Hindlimb muscle (tissue), 1 donor: Measurements from ENCODE around the gene ARHGAP11B.
A peak's percentile ranks its signal among the peaks of the same experiment; 100 is the strongest.
"Not testable (repeated sequence)": the region's sequence is repeated elsewhere in the genome, so short reads cannot be mapped to it uniquely, and the experiment has no call there.

ENCODE experiments used
- DNase-seq: peaks from one replicate; pipeline ENCODE4 v3.0.0-alpha.2; 2013

The ARHGAP11B gene

DNA sequence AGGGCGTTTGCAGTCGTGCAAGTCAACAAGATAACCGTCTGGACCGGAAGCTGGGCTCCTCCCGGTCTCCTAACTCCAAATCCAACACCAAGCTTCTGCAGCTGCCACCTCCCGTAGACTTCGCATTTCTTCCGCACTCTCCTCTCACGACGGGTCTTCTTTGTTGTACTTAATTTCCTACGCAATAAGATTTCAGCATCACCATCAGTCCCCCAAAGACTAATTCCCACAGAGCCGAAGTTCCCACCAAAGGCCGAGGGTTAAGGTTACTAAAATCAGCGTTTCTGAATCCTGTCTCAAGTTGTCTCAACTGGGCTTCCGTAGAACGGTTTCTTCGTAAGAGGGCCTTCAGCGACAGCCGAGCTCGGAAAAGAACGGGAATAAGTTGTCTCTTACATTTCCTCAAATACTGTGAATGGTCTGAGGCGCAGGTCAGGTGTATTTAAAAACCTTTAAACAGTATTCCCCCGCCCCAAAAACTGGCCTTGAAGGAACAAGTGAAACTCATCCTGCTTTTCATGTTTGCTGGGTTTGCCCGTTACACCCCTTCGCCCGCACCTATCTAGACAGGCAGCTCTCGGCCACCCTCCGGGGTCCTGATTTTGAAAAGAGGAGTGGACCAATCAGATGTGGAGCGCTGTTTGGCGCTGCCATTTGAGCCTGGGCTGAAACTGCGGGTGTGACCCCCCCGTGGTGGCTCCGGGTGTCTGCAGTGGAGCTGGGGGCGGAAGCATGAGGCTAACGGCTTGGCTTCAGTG, at the start of gene ARHGAP11B:
ARHGAP11B (plus strand) TSS at position 693 of the 758 bp plus-strand sequence.
- DNase-seq, result peak; percentile 97

DNA sequence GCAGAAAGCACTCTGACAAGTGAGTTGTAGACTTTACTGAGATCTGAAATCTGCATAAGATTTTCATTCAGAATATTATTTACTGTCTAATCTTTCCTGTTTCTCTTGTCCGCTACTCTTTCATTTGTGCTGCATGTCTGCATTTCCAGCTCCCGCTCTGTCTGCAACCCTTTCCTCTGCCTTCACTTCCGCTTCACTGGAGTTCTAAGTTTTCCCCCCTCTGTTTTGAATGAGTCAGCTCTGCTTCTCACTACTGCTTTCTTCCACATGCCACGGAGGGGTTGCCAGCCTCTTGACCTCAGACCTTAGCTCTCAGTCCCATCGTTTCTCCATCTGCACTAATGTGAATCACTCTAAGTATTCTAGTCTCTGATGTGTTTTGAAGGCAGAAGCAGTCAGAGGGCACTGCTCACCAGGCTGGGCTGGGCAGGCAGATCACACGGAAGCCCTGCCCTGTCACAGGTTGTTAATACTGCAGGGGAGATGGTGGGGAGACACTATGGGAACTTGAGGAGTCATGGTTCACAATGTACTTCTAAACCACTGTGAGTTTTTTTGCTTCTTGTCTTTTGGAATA, 46.4 kb upstream of the ARHGAP11B start:
- DNase-seq, result not testable (repeated sequence)

DNA sequence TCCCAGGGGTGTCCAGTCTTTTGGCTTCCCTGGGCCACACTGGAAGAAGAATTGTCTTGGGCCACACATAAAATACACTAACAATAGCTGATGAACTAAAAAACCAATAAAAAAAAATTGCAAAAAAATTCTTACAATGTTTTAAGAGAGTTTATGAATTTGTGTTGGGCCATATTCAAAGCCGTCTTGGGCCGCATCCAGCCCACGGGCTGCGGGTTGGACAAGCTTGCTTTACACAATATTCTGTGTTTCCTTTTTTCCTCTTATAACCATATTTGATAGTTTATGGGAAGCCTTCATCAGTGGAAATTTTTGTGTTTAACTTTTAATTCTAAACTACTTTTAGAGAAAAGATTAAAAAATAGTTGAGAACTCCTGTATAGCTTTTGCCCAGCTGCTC, 45.2 kb upstream of the ARHGAP11B start:
- not testable (repeated sequence) for DNase-seq

DNA sequence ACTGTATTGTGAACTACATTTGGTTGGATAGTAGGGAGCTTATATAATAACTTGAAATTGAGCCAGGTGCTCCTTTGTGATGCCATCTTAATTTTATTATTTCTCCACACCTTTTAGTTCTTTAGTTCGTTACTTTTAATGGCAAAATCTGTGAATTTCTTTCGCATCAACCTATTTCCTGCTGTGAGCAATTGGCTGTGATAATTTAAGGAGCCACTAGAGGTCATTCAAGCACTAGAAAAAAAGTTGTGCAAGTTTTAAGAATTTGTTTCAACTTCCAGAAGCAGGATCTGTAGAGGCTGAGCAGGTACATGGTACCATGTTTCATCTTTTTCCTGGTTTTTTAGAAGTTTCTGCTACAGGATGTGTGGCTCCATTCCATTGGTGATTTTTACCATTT, 27.0 kb upstream of the ARHGAP11B start:
- DNase-seq, result not testable (repeated sequence)

DNA sequence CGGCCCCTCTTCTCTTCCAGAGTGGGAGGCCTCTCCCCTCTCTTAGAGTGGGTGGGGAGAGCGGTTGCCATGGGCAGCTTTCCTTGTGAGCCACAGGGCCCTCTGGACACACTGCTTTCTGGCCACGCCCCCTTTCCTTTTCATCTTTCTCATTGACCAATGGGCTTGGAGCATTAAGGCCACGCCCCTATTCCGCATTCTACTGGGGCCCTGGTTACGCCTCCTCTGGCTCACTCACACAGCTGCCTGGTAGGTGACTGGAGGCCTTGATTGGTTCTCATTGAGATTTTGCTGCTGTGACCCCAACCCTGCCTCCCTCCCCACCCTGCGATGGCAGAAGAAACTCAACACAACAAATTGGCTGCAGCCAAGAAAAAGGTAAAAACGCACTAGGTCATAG, 22.1 kb upstream of the ARHGAP11B start, which contains the start of gene GOLGA8H:
GOLGA8H (plus strand) TSS at position 233 of the 400 bp plus-strand sequence; CDS start at position 331, 98 bp downstream.
- not testable (repeated sequence) for DNase-seq

DNA sequence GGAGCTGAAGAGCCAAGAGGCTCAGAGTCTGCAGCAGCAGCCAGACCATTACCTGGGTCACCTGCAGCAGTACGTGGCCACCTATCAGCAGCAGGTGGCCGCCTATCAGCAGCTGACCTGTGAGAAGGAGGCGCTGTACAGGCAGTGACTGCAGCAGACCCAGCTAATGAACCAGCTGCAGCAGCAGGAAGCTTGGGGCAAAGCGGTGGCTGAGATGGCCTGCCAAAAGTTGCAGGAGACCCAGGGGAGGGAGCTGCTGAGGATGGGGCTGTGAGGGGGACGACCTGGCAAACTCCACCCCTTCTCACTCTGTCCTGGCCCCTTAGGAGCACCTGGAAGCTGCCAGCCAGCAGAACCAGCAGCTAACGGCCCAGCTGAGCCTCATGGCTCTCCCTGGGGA, 13.7 kb upstream of the ARHGAP11B start:
- DNase-seq, result not testable (repeated sequence)

DNA sequence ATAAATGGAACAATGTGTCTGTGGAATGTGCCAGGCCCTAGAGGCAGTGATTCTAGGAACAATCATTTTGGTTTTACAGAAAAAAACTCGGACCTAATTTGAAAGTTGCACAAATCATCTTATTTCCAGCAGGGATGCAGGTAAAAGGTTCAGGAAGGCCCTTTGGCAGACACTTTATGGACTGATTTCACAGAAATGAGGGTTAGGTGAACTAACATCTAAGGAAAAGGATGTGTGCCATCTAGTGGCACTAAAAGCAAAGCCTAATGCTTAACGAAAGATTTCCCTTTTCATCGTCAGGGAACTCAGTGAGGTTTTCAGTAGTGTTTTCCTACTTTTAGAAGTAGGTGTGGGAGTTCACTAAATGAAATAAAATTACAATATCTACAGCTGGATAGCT, 4.6 kb upstream of the ARHGAP11B start:
- DNase-seq, result not testable (repeated sequence)

DNA sequence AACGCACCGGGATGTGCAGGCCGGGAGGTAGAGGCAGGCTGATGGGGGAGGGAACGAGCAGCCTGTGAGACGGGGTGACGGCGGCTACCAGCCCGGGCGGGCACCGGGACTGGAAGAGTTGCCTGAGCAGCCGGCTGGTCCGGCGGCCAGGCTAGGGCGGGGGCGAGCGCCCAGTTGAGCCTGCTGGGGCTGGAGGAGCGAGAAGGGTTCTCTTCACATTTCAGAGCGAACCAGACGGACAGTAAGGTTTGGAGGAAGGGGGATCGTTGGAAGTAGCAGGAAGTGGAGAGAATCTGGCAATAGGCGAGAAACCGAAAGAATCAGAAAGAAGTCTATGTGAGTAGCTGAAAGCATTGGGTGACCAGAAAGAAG, 252 bp downstream of the ARHGAP11B start:
- DNase-seq, result peak; percentile 4

DNA sequence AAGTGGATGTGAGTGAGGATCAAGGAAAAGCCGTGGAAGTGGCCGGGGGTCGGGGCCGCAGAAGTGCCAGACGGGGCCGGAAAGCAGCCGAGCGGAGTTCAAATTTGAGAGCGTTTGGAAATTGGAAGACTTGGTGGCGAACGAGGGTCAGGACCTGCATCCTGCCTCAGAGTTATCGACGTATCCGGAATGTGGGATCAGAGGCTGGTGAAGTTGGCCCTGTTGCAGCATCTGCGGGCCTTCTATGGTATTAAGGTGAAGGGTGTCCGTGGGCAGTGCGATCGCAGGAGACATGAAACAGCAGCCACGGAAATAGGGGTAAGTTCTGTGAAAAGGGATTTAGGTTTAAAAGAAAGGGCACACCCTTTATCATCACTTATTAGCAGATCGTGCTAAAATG, 704 bp downstream of the ARHGAP11B start:
- DNase-seq, result not testable (repeated sequence)

DNA sequence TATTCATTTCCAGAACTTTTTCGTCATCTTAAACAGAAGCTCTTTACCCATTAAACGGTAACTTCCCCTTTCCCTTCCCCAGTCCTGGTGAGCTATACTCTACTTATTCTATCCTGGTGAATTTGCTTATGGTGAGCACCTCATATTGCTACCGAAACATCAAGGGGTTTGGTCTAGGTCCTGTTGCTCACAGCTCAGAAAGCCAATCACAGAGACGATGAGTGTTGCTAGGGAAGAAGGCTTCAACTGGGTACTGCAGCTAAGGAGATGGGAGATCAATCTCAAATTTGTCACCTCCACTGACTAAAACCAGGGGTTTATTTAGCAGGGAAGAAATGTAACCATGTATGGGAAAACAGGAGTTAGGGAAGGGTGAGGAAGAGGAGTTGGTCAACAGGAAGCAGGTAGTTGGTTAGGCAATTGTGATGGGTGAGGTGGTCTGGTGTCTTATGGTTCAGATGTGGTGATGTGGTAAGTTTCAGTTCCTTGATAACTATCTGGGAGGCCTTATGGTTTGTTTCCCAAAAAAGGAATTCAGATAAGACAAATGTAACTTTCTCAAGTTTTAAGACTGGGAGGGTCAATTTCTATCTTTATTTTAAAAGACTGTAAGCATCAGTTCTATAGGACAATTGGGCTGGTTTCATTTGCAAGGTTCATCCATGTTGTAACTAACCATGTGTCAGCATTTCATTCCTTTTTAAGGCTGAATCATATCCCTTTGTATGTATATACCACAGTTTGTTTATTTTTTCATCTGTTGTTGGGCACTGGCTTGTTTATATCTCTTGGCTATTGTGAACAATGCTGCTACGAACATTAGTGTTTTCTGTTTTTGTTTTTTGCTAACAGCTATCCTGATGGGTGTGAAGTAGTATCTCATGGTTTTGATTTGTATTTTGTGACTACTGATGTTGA, 24.3 kb downstream of the ARHGAP11B start:
- DNase-seq, result no peak

DNA sequence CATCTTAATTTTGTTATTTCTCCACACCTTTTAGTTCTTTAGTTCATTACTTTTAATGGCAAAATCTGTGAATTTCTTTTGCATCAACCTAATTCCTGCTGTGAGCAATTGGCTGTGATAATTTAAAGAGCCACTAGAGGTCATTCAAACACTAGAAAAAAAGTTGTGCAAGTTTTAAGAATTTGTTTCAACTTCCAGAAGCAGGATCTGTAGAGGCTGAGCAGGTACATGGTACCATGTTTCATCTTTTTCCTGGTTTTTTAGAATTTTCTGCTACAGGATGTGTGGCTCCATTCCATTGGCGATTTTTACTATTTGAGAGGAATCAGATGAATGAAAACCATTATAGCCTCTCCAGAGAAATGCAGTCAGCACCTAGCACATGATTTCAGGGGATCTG, 35.2 kb downstream of the ARHGAP11B start:
- not testable (repeated sequence) for DNase-seq

DNA sequence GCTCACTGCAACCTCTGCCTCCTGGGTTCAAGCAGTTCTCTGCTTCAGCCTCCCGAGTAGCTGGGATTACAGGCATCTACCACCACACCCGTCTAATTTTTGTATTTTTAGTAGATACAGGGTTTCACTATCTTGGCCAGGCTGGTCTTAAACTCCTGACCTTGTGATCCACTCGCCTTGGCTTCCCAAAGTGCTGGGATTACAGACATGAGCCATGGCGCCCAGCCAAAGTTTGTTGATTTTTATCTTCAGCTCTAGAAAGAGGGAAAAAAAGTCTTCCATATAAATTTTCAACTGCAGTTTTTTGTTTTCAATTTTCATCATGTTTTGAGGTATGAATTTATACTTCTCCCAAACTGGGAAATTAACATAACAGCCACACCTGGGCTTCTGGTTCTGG, 43.7 kb downstream of the ARHGAP11B start:
- DNase-seq, result not testable (repeated sequence)

DNA sequence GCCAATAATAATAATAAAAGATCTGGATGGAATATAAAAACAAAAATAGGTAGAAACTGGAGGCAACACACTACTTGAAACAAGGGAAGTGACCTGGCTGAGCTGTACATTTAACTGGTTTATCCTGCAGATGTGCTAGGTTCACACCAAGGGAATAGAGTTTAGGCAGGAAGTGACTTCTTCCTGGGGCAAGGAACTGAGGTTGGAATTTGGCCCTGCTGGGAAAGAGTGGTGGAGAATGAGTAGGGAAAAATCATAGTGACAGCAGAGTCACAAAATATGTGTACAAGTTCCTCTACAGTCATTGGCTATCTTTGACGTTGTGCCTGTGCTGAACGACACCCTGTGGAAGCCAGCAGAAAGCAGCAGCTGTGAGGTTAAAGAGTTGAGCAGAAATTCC, 44.1 kb downstream of the ARHGAP11B start:
- DNase-seq, result no peak

DNA sequence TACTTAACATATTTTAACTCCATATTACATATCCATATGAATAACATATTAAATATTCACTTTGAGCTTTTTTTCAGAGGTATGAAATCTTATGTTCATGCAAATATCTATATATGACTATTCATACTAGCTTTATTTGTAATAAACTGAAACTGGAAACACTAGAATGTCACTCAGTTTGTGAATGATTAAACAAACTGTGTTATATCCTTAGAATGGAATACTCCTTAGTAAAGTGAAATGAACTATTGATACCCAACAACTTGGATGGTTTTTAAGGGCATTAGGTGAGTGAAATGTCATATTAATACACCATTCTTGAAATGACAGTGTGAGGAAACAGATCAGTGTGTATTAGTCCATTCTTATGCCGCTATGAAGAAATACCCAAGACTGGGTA, 45.4 kb downstream of the ARHGAP11B start:
- DNase-seq, result no peak

DNA sequence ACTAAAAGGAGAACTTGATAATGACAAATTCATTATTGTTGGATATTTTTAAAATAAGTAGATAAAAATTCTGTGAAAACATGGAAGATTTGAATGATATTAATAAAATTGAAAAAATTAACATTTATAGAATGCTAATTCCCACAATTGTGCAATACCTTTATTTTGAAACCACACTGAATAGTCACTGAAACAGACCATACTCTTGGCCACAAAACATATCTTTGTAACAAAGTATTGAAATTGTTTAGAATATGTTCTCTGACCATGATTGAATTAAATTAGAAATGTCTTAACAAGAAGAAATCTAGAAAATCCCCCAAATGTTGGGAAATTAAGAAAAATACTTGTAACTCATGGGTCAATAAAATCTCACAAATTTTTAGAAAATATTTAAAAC, 49.2 kb downstream of the ARHGAP11B start:
- DNase-seq, result no peak

DNA sequence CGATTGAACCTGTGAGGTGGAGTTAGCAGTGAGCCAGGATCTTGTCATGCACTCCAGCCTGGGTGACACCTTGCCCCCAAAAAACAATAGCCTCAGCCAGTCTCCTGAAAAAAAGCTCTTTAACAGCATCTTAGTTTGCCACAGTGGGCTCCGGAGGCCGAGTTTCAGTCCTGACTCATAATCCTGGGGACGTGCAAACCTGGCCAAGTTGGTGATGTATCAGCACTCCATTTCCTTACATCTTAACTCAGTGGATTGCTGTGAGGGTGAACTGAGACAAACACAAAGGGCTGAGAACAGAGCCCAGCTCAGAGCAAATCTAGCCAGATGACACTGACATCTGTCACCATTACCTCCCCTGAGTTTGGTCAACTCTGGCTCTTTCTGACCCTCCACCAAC, 50.0 kb downstream of the ARHGAP11B start:
- DNase-seq, result not testable (repeated sequence)

DNA sequence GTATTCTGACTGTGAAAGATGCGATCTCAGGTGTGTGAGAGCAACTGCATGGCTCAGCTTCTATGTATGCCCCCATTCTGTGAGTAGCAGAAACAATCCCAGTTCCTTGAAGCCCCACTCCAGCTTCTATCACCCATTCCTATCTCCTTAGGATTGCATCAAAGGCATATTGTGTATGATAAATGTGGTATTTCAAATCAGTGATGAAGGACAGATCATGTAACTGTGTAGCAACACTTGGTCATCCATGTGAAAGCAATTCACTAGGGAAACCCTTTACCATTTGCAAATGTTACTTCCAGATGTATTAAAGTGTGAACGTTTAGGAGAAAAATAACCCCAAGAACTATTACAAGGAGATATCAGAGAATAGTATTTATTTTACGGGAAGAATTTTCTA, 55.1 kb downstream of the ARHGAP11B start:
- DNase-seq, result not testable (repeated sequence)

DNA sequence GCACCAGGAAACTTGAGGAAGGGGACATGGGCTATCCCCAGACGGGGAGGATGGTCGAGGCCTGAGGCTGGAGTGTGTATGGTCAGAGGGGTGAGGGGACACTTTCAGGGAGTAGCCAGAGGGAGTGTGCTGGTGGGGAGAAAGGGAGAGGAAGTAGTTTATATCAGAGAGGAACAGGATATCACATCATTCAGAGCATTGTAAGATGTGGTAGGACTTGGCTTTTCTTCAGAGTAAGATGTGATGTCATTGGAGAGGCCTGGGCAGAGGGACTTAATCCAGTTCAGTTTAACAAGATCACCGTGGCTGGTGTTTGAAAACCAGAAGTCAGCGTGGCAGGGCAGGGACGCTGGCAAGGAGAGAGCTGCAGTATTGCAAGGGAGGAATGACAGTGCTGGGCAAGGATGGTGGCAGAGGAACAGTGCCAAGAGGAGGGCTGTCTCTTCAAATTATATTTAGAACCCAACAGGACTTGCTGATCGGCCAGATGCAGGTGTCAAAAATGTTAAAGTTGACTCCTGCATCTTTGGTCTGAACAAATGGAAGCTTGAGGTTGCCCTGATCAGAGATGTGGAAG, 59.9 kb downstream of the ARHGAP11B start:
- not testable (repeated sequence) for DNase-seq

DNA sequence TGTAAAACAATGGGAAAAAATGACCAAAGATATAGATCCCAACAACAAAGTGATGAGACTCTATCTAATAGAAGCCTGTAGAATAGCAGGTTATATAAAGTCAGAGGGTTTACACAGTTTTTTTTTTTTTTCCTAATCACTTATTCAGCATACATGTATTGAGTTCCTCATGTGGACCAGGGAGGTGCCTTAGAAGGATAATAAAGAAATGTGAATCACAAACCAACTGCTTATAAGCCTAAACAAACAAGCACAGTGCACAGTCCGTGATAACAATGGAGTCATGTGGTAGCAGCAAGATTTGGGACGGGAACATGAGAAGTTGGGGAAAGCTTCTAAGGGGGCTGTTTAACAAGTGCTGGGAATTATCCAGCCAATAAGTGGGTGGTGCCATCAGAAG, 60.7 kb downstream of the ARHGAP11B start:
- not testable (repeated sequence) for DNase-seq
